HG03520 (cell line): Measurements from ENCODE around the gene DENND4C.
"Not testable (repeated sequence)": the region's sequence is repeated elsewhere in the genome, so short reads cannot be mapped to it uniquely, and the experiment has no call there.

ENCODE experiments used
- ATAC-seq: cut with Tn5 transposase; IDR thresholded peaks from one replicate; pipeline ENCODE4 v1.9.1; 2021; ENCODE audit warnings: mild to moderate bottlenecking, moderate library complexity; ENCODE audit not compliant: unreplicated experiment

Gene DENND4C

GRCh38 chr9:19369107-19369506, 138.6 kb downstream of the DENND4C start:
- ATAC-seq: no peak

GRCh38 chr9:19371942-19372341, 141.4 kb downstream of the DENND4C start:
- no peak for ATAC-seq

DNA sequence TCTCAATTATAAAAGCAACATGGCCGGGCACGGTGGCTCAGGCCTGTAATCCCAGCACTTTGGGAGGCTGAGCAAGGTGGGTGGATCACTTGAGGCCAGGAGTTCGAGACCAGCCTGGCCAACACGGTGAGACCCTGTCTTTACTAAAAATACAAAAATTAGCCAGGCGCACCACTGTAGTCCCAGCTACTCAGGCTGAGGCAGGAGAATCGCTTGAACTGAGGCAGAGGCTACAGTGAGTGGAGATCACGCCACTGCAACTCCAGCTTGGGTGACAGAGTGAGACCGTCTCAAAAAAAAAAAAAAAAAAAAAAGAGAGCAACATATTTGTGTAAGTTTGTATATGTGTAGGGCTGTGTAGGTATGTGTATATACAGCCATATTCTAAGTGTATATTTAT, 142.1 kb downstream of the DENND4C start:
- no peak for ATAC-seq

GRCh38 chr9:19373527-19373926, 143.0 kb downstream of the DENND4C start:
- ATAC-seq: no peak

GRCh38 chr9:19375538-19375937, 145.0 kb downstream of the DENND4C start:
- ATAC-seq: no peak

- no peak for ATAC-seq
Measured at GRCh38 chr9:19376931-19377330, 146.4 kb downstream of the DENND4C start.

DNA sequence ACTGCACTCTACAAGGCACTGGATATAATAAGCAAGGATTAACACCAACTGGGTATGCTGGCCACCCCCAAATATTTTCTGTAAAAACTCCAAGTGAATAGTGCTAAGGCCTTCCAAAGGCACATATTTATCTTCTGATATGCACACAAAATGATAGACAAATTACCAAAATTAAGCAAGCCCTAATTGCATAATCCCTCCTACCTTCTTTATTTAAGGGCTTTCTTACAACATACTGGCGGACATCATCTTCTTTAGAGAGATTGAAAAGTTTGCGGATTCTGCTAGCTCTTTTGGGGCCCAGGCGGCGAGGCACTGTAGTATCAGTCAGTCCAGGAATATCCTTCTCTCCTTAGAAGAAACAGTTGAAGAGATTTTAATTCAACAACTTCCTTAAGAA, 147.7 kb downstream of the DENND4C start:
- ATAC-seq: no peak

- no peak for ATAC-seq
Measured at GRCh38 chr9:19378647-19379046, 148.2 kb downstream of the DENND4C start.

- ATAC-seq: no peak
Measured at GRCh38 chr9:19379283-19379682, 148.8 kb downstream of the DENND4C start.

- peak; percentile 19 for ATAC-seq
Measured at GRCh38 chr9:19379697-19380046, 149.2 kb downstream of the DENND4C start.

DNA sequence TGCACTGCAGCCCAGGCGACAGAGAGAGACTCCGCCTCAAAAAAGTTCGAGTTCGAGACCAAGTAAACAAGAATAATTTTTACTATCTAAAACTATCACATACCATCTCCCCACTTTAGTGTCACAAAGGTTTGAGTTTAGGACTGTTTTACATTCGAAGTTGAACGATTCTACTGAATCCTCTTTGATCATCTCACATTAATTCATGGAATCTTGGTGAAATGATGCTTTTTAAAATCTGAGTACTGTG, 150.3 kb downstream of the DENND4C start:
- ATAC-seq: no peak

DNA sequence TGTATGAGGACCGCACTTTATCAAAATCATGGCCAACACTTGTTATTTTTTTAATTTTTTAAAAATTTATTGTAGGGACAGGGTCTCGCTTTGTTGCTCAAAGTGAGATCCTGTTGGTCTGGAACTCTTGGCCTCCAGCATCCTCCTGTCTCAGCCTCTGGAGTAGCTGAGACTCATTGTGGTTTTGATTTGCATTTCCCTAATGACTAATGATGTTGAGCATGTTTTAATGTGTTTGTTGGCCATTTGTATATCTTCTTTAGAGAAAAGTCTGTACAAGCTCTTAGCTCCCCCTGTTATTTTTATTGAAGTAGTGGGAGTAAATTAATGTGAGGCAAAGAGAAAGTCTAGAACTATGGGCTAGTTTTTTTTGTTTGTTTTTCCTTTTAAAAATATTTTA, 151.2 kb downstream of the DENND4C start:
- no peak for ATAC-seq

DNA sequence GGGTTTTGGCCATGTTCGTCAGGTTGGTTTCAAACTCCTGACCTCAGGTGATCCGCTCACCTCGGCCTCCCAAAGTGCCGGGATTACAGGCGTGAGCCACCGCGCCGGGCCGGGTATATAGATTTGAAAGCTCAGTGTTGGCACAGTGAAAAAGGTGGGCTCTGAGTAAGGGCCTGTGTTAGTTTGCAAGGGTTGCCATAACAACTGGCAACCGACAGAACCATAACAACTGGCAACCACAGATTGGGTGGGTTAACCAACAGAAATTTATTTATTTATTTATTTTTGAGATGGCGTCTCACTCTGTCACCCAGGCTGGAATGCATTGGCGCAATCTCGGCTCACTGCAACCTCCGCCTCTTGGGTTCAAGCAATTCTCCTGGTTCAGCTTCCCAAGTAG, 154.7 kb downstream of the DENND4C start:
- ATAC-seq: not testable (repeated sequence)

DNA sequence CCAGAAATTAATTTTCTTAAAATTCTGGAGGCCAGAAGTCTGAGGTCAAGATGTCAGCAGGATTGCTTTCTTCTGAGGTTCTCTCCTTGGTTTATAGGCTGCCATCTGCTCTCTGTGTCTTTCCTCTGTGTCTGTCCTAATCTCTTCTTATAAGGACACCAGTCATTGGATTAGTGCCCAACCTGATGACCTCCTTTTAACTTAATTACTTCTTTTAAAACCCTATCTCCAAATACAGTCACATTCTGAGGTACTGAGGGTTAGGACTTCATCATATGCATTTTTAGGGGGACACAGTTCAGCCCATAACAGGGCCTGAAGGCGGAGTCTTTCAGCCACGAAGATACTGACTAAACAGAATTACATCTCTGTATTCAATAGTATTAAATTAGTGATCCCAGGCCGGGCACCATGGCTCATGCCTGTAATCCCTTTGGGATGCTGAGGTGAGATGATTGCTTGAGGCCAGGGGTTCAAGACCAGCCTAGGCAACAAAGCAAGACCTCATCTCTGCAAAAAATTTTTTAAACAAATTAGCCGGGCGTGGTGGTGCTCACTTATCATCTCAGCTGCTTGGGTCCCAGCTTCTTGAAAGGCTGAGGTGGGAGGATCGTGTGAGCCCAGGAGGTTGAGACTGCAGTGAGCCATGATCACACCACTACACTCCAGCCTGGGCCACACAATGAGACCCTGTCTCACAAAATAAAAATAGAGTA, 155.5 kb downstream of the DENND4C start:
- no peak for ATAC-seq

DNA sequence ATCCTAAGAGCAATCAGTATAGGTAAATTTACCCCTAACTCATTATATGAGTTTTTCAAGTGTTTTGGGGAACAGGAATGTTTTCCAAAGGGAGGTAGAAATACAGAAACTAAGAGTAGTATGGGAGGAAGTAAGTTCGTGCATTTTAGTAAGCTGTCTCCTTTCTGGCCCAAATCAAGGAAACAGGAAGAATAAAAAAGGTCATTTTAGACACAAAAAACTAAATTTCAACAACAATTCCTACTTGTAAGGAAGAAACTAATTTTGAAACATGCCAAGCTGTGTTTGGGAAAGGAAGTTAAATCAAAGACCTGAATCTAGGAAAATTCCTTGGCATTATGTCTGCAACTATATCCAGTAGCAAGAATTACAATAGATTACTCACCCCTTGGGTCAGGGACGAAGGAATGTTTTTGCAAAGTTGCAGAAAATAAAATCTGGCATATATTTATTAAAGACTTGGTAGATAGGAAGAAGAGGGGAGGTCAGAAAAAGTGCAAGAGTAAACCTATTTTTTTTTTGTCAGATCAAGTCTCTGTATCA, 156.1 kb downstream of the DENND4C start:
- ATAC-seq: no peak

- no peak for ATAC-seq
Measured at GRCh38 chr9:19387317-19387716, 156.8 kb downstream of the DENND4C start.

DNA sequence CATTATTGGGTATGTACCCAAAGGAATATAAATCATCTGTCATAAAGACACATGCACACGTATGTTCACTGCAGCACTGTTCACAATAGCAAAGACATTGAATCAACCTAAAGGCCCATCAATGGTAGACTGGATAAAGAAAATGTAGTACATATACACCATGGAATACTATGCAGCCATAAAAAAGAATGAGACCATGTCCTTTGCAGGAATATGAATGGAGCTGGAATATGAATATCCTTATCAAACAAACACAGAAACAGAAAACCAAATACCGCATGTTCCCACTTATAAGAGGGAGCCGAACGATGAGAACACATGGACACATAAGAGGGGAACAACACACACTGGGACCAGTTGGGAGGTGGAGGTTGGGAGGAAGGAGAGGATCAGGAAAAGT, 159.0 kb downstream of the DENND4C start:
- ATAC-seq: not testable (repeated sequence)

DNA sequence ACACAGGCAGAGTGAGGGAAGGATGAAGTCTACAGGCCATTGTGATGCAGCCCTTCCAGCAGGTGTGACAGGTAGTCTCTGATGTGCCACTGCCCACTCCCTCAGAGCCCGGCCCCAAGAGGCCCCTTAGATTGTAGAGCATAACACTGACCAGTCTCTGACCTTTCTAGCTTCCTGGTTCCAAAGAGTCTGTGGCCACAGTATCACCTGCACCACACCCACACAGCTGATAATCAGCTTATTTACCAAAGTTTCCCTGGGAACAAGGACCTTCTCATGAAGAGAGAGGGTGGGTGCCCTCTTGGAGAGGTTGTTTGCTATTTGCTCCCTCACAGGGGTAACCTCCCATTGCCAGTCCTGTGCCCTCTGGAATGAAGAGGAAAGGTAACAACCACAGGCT, 167.4 kb downstream of the DENND4C start:
- ATAC-seq: no peak

GRCh38 chr9:19403231-19403630, 172.7 kb downstream of the DENND4C start:
- not testable (repeated sequence) for ATAC-seq

DNA sequence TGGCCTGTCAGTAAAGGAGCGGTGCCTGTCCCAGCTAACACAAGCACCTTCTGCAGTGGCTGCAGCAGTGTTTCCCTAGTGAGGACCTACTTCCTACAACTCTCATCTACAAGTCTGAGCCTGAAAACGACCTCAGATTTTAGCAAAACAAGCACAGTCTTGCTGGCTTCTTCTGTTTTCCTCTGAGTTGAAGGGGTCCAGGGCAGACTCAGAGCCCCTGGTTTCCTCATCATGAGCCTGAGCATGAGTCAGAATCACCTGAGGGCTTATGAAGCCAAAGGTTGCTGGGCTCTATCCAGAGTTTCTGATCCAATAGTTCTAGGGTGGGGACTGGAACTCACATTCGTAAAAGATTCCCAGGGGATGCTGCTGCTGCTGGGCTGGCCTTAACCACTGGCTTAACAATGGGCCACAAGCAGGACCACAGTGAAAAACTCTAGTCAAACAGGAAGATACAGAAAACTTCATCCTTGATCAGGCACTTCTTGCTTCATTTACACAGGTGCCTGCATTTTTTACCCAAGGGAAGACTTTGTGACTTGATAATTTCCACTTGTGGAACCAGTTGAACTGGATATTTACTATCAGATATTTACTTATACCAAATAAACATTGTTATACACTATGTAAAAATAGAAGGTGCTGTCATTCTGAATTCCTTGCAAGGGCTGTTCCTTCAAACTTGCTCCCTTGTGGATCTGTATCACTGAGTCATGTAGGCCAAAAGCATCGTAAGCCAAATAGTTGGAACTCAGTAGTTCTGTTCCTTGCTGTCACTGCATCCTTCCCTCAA, 174.0 kb downstream of the DENND4C start:
- no peak for ATAC-seq

DNA sequence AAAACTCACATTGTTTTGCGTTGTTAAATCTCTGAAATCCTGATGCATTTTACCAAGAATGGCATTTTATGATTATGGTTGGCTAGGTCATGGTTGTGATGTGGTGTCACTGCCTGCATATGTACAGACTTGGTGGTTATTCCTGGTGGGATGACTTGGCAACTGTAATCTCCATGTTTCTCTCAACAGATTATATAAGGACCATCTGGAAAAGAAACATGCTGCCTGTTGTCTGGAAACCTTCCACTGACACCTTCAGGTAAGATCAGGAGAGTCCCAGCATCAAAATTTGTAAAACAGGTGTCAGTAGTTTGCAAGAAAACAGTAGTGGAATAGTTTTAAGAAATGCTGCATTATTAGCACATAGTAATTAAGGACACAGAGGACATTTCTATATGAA, 175.3 kb downstream of the DENND4C start:
- ATAC-seq: no peak

DNA sequence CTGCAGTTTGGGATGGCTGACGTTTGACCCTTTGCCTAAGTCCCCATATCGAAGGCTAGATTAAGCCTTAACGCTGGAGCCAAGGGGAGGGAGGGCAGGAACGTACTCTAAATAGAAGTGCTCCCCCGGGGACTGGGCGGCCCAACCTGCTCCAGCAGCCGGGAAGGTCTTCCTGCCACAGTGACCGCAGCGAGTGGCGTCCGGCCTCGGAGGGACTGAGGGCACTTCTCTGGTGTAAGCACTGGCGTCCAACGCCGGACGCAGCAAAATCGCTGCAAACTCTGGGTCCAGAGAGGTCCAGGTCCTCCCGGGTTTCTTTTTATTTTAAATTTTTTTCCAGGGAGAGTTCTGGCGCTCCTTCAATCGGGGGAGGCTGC, 177.8 kb downstream of the DENND4C start:
- peak; percentile 1 for ATAC-seq
